ENCODE data around the gene AKAP8. TPM values are rescaled to one million over a fixed set of nuclear protein-coding genes. Genes with fewer than 3 reads are reported as not detected.

AKAP8 gene
- total RNA-seq, 4 donors from 2014 or later, result 28.8 to 53.1 (median 34.8) TPM

DNA sequence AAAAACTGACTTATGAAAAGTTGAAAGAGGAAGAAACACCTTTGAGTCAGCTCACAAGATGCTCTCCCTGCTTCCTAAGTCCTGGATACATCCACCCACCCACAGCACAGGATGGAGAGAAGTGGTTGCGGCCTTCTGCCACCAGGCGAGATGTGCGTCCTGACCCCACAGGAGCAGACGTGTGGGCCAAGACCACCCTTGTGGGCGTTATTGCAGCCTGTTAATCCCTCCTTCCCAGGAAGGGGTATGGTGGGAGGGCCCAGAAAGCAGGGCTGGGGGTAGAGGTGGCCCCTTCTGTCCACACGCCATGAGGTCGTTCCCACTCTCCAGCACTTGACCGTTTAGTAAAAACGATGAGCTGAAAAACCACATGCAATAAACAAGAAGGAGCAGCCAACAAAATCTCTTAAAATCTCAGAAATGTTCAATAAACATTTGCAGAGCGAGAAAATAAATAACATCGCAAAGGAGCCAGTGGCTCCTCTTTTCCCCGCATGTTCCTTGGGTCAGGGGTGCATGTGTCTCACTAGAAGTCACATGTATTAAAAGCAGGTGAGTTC is 41.6 kb upstream of the AKAP8 start:
- TF ChIP-seq POLR2A (IDR thresholded peaks at IDR 0.05), result no peak
- TF ChIP-seq, protein P1, sequence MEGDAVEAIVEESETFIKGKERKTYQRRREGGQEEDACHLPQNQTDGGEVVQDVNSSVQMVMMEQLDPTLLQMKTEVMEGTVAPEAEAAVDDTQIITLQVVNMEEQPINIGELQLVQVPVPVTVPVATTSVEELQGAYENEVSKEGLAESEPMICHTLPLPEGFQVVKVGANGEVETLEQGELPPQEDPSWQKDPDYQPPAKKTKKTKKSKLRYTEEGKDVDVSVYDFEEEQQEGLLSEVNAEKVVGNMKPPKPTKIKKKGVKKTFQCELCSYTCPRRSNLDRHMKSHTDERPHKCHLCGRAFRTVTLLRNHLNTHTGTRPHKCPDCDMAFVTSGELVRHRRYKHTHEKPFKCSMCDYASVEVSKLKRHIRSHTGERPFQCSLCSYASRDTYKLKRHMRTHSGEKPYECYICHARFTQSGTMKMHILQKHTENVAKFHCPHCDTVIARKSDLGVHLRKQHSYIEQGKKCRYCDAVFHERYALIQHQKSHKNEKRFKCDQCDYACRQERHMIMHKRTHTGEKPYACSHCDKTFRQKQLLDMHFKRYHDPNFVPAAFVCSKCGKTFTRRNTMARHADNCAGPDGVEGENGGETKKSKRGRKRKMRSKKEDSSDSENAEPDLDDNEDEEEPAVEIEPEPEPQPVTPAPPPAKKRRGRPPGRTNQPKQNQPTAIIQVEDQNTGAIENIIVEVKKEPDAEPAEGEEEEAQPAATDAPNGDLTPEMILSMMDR (IDR thresholded peaks at IDR 0.05), result no peak
- DNase-seq (ENCODE audit: low spot score in 2 of 2), result no peak
- WGBS, 2 donors, result 76 to 78% methylated on average over 12 of the region's 12 CpGs
- H3K4me3 ChIP-seq (ENCODE audit: low read depth, poor library complexity, severe bottlenecking), result no peak overlapping the region
- intact Hi-C loops (cut with DNase I; ENCODE audit: low total_unique reads), result no loop called here

GRCh38 chr19:15419413-15420025 is 39.9 kb upstream of the AKAP8 start:
- intact Hi-C loops (cut with DNase I; ENCODE audit: low total_unique reads), result no loop called here
- no peak for DNase-seq (ENCODE audit: low spot score in 2 of 2)
- H3K4me3 ChIP-seq (ENCODE audit: low read depth, poor library complexity, severe bottlenecking), result no peak overlapping the region
- 12 to 15% methylated on average over 16 of the region's 16 CpGs for WGBS, 2 donors
- TF ChIP-seq POLR2A (IDR thresholded peaks at IDR 0.05), result no peak
- TF ChIP-seq, protein P1 (IDR thresholded peaks at IDR 0.05), result no peak

DNA sequence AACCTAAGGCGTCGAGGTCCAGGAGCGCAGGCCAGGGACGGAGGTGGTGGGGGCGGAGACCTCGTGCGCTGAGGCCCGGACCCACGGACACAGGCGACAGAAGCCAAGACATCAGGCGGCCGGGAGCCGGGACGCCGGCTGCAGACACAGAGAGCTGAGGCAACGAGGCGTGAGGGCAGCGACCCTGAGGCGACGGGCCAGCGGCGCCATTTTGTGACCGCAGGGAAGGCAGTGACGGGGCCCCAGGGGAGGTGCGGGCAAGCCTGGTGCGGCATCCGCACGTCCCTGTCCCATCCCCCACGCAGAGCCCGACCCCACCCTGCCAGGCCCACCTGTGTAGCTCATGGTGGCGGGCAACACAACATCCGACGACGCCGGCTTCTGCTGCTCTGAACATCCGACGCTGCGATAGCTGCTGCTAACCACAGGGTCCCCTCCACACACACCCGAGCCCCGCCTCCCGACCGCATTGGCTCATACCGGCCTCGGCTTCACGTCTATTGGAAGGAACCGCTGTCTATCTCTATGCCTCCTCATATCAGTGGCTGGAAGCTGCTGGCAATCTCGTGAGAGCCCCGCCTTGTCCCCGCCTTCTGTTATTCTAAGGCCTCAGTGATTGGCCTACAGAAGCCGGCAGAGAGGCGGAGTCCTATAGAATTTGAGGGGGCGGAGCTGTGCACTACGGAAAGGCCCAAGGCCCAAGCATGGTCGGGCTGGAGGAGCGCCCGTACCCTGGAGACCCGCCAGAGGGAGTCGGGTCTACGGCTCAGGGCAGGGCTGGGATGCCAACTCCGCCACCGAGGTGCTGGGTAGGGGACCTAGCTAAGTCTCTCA is 39.2 kb upstream of the AKAP8 start, which contains the start of gene AKAP8L:
Gene AKAP8L, minus strand, starts transcription at position 410 of the 834 bp plus-strand sequence. Its CDS starts 65 bp downstream, at position 345.
- TF ChIP-seq, protein P1 (IDR thresholded peaks at IDR 0.05), result peak in 1 of 3 donors; percentile 42
- TF ChIP-seq POLR2A (IDR thresholded peaks at IDR 0.05), result no peak
- WGBS, 2 donors, result 0 to 1% methylated on average over 45 to 60 of the region's 61 CpGs
- peak; percentile 100 for DNase-seq (ENCODE audit: low spot score in 2 of 2)
- peak within 1 kb of the TSS; percentile 49 for H3K4me3 ChIP-seq (ENCODE audit: low read depth, poor library complexity, severe bottlenecking)
- intact Hi-C loops (cut with DNase I; ENCODE audit: low total_unique reads), result no loop called here

DNA sequence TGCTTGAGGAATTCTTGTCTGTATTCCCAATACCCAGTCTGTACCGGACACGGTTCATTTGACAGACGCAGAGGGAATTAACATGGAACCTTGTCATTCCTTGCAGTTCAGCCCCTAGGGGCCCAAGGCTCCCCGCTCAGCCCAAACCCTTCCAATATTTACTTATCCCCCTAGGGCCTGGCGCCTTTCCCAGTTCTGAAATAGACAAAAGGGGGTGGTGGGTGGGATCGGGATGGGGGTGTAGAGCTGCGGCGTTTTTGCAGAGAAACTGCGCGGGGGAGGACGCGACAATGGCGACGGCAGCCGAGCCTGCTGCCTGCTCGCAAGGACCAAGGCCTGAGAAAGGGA is 38.6 kb upstream of the AKAP8 start:
- intact Hi-C loops (cut with DNase I; ENCODE audit: low total_unique reads), result no loop called here
- TF ChIP-seq, protein P1 (IDR thresholded peaks at IDR 0.05), result no peak
- no peak for TF ChIP-seq POLR2A (IDR thresholded peaks at IDR 0.05)
- no peak for DNase-seq (ENCODE audit: low spot score in 2 of 2)
- peak overlapping the region; percentile 49 for H3K4me3 ChIP-seq (ENCODE audit: low read depth, poor library complexity, severe bottlenecking)
- 0 to 1% methylated on average over 16 of the region's 16 CpGs for WGBS, 2 donors

- intact Hi-C loops (cut with DNase I; ENCODE audit: low total_unique reads), result no loop called here
- TF ChIP-seq POLR2A (IDR thresholded peaks at IDR 0.05), result no peak
- TF ChIP-seq, protein P1 (IDR thresholded peaks at IDR 0.05), result no peak
- 2 to 8% methylated on average over 9 of the region's 9 CpGs for WGBS, 2 donors
- H3K4me3 ChIP-seq (ENCODE audit: low read depth, poor library complexity, severe bottlenecking), result peak overlapping the region; percentile 49
- DNase-seq (ENCODE audit: low spot score in 2 of 2), result no peak
Observed at GRCh38 chr19:15417699-15418098, 38.1 kb upstream of the AKAP8 start.
